IMR-90 (cell line): ENCODE data around the gene ACTN2. TPM values are rescaled to one million over a fixed set of nuclear protein-coding genes. Genes with fewer than 3 reads are reported as not detected.

Source experiments
- ATAC-seq: fragments of 200-7000 bp; cut with Tn5 transposase; 2 replicates; pipeline ENCODE4 v1.9.1; 2020; ENCODE audit warnings: low read depth, mild to moderate bottlenecking, moderate library complexity
- BruUV-seq: library from RNA; stranded (reverse); fragments of 400-500 nt; replicated peaks from 2 replicates; lab custom pipeline; 2021; lab: Mats Ljungman, UMichigan
- CTCF ChIA-PET: fragments of 300-600 bp; formaldehyde crosslinking; extraction: SDS; loops from one replicate; lab custom pipeline; 2021; ENCODE audit warnings: antibody characterized with exemption; lab: Yijun Ruan, JAX
- POLR2A ChIA-PET: fragments of 300-600 bp; sonication (Branson Sonifier 250); formaldehyde crosslinking; loops from one replicate; lab custom pipeline; 2022; ENCODE audit warnings: antibody characterized with exemption; ENCODE audit not compliant: unreplicated experiment; lab: Charles Lee
- DNase-seq: peaks from one replicate; pipeline ENCODE4 v3.0.0; 2013
- H2AFZ ChIP-seq: replicated peaks from 2 replicates; pipeline ENCODE3; 2013; ENCODE audit warnings: low read length, mild to moderate bottlenecking; ENCODE audit not compliant: poor library complexity
- H2AK5ac ChIP-seq: 2 replicates; pipeline ENCODE4 v1.6.1; 2013; ENCODE audit warnings: low read depth, low read length, inconsistent platforms
- H2AK9ac ChIP-seq: replicated peaks from 2 replicates; pipeline ENCODE3; 2013; ENCODE audit warnings: mild to moderate bottlenecking, low read depth, low read length, moderate library complexity; ENCODE audit not compliant: poor library complexity
- H2BK120ac ChIP-seq: 2 replicates; pipeline ENCODE4 v1.6.1; 2013; ENCODE audit warnings: low read depth, low read length, inconsistent platforms
- H2BK15ac ChIP-seq: 3 replicates; pipeline ENCODE4 v1.6.1; 2013; ENCODE audit warnings: low read depth, low read length, inconsistent platforms
- H2BK20ac ChIP-seq: 2 replicates; pipeline ENCODE4 v1.6.1; 2013; ENCODE audit warnings: low read depth, mild to moderate bottlenecking, inconsistent platforms, low read length, moderate library complexity
- H2BK5ac ChIP-seq: 2 replicates; pipeline ENCODE4 v1.6.1; 2013; ENCODE audit warnings: mild to moderate bottlenecking, low read depth, low read length, inconsistent platforms; ENCODE audit not compliant: poor library complexity, severe bottlenecking
- H3K14ac ChIP-seq: replicated peaks from 2 replicates; pipeline ENCODE4 v1.6.1; 2013; ENCODE audit warnings: low read depth, low read length, inconsistent platforms
- H3K18ac ChIP-seq: 2 replicates; pipeline ENCODE4 v1.6.1; 2013; ENCODE audit warnings: low read depth, low read length, control low read depth
- H3K23ac ChIP-seq: 2 replicates; pipeline ENCODE4 v1.6.1; 2013; ENCODE audit warnings: low read depth, low read length, inconsistent platforms
- H3K27ac ChIP-seq: 2 replicates; pipeline ENCODE4 v1.5.1; 2013; ENCODE audit warnings: mild to moderate bottlenecking, control low read depth, low read length; ENCODE audit not compliant: insufficient read depth
- H3K27me3 ChIP-seq: 2 replicates; pipeline ENCODE4 v1.6.1; 2013; ENCODE audit warnings: low read length; ENCODE audit not compliant: control insufficient read depth, insufficient read depth
- H3K36me3 ChIP-seq: 2 replicates; pipeline ENCODE4 v1.6.1; 2013; ENCODE audit warnings: low read length, mixed read lengths; ENCODE audit not compliant: control insufficient read depth, insufficient read depth
- H3K4ac ChIP-seq: 2 replicates; pipeline ENCODE4 v1.6.1; 2013; ENCODE audit warnings: low read depth, low read length, inconsistent platforms
- H3K4me1 ChIP-seq: 2 replicates; pipeline ENCODE4 v1.6.1; 2013; ENCODE audit warnings: low read length, mixed read lengths; ENCODE audit not compliant: control insufficient read depth, insufficient read depth
- H3K4me2 ChIP-seq: 2 replicates; pipeline ENCODE4 v1.6.1; 2013; ENCODE audit warnings: low read depth, mild to moderate bottlenecking, control low read depth, low read length, moderate library complexity
- H3K4me3 ChIP-seq: 2 replicates; pipeline ENCODE4 v1.5.1; 2013; ENCODE audit warnings: low read depth, mild to moderate bottlenecking, control low read depth, low read length, moderate library complexity; ENCODE audit not compliant: insufficient read depth
- H3K56ac ChIP-seq: 2 replicates; pipeline ENCODE4 v1.6.1; 2013; ENCODE audit warnings: low read length, inconsistent platforms; ENCODE audit not compliant: insufficient read depth; ENCODE audit errors: extremely low read depth
- H3K79me1 ChIP-seq, 2 experiments: 2 replicates each; pipeline ENCODE4 v1.6.1; 2013; ENCODE audit warnings: low read length in 2 of 2, inconsistent platforms in 1 of 2, low read depth in 1 of 2
- H3K9ac ChIP-seq: 2 replicates; pipeline ENCODE4 v1.6.1; 2013; ENCODE audit warnings: low read depth, low read length, control low read depth
- H3K9me1 ChIP-seq: 2 replicates; pipeline ENCODE4 v1.6.1; 2013; ENCODE audit warnings: low read length, inconsistent platforms; ENCODE audit not compliant: insufficient read depth
- H3K9me3 ChIP-seq: 2 replicates; pipeline ENCODE4 v1.6.1; 2013; ENCODE audit warnings: low read length; ENCODE audit not compliant: control insufficient read depth, insufficient read depth
- H4K20me1 ChIP-seq: 2 replicates; pipeline ENCODE4 v1.6.1; 2013; ENCODE audit warnings: low read length, inconsistent platforms; ENCODE audit not compliant: insufficient read depth
- H4K5ac ChIP-seq: 2 replicates; pipeline ENCODE4 v1.6.1; 2013; ENCODE audit warnings: mild to moderate bottlenecking, low read depth, low read length, control low read depth
- H4K8ac ChIP-seq, 2 experiments: 2 replicates each; pipeline ENCODE4 v1.6.1; 2013; ENCODE audit warnings: low read depth in 2 of 2, low read length in 2 of 2, control low read depth in 1 of 2, inconsistent platforms in 1 of 2
- H4K91ac ChIP-seq: 2 replicates; pipeline ENCODE4 v1.6.1; 2013; ENCODE audit warnings: low read depth, low read length, inconsistent platforms; ENCODE audit not compliant: insufficient read depth
- CEBPB ChIP-seq: IDR thresholded peaks from 2 replicates; pipeline ENCODE4 v1.6.1; 2012; ENCODE audit warnings: low read depth, low read length, improper control_type of control experiment
- CHD1 ChIP-seq: IDR thresholded peaks from 2 replicates; pipeline ENCODE4 v1.6.1; 2012; ENCODE audit warnings: low read depth, low read length, improper control_type of control experiment
- ELK1 ChIP-seq: fragments of 150-350 bp; IDR thresholded peaks from 2 replicates; pipeline ENCODE4 v1.6.1; 2016; ENCODE audit warnings: low read depth, mild to moderate bottlenecking, low read length, moderate library complexity, borderline replicate concordance
- FOS ChIP-seq: fragments of 150-350 bp; IDR thresholded peaks from 2 replicates; pipeline ENCODE4 v1.6.1; 2016; ENCODE audit warnings: low read depth, low read length
- MAFK ChIP-seq: IDR thresholded peaks from 2 replicates; pipeline ENCODE4 v1.6.1; 2012; ENCODE audit warnings: low read depth, low read length, improper control_type of control experiment
- MAZ ChIP-seq: IDR thresholded peaks from 2 replicates; pipeline ENCODE4 v1.6.1; 2012; ENCODE audit warnings: low read depth, mild to moderate bottlenecking, low read length, improper control_type of control experiment, moderate library complexity, borderline replicate concordance
- MXI1 ChIP-seq: IDR thresholded peaks from 2 replicates; pipeline ENCODE4 v1.6.1; 2012; ENCODE audit warnings: low read depth, mild to moderate bottlenecking, low read length, moderate library complexity, borderline replicate concordance
- NFE2L2 ChIP-seq: fragments of 150-350 bp; IDR thresholded peaks from 2 replicates; pipeline ENCODE4 v1.6.1; 2016; ENCODE audit warnings: low read depth, mild to moderate bottlenecking, low read length
- POLR2A ChIP-seq: IDR thresholded peaks from 2 replicates; pipeline ENCODE4 v1.6.1; 2012; ENCODE audit warnings: mild to moderate bottlenecking, low read depth, low read length
- RAD21 ChIP-seq: IDR thresholded peaks from 2 replicates; pipeline ENCODE4 v1.6.1; 2012; ENCODE audit warnings: low read length, improper control_type of control experiment
- RFX5 ChIP-seq: IDR thresholded peaks from 2 replicates; pipeline ENCODE4 v1.8.0; 2012; ENCODE audit warnings: low read depth, mild to moderate bottlenecking, low read length, moderate library complexity
- SMC3 ChIP-seq: fragments of 150-350 bp; IDR thresholded peaks from 2 replicates; pipeline ENCODE4 v1.6.1; 2016; ENCODE audit warnings: low read depth, mild to moderate bottlenecking, antibody characterized with exemption, low read length, moderate library complexity
- WGBS, 2 experiments: methylation state at CpG; one replicate each; pipeline versions ENCODE4 v1.1.5 to v1.1.7; 2013; ENCODE audit warnings: missing lambda C conversion rate in 2 of 2; ENCODE audit not compliant: insufficient read length in 1 of 2; ENCODE audit errors: extremely low coverage in 2 of 2; 5-methylcytosine and 5-hydroxymethylcytosine counted together
- dilution Hi-C: fragments of 300-500 bp; cut with HindIII; formaldehyde crosslinking; loops from one replicate; pipeline ENCODE4 v1.14.3; 2018; ENCODE audit warnings: low sequenced_read_pairs; ENCODE audit not compliant: unreplicated experiment
- in situ Hi-C: fragments of 300-500 bp; cut with MboI; formaldehyde crosslinking; loops from 3 replicates; pipeline ENCODE4 v1.14.3; 2019; ENCODE audit warnings: low sequenced_read_pairs, inconsistent platforms, mixed read lengths
- intact Hi-C: fragments of 100-400 bp; cut with micrococcal nuclease; formaldehyde crosslinking; loops from 2 replicates; pipeline ENCODE4 v1.10.0; 2022
- polyA plus RNA-seq, 3 experiments: library from polyadenylated mRNA; depleted of rRNA; stranded (reverse); fragments of >200 nt; gene quantifications; 2 replicates each; pipeline ENCODE4 v1.2.3, GENCODE V29; 2012; ENCODE audit warnings: low replicate concordance in 1 of 3
- total RNA-seq: library from RNA; depleted of rRNA; stranded (reverse); fragments of >200 nt; gene quantifications from 2 replicates; pipeline ENCODE4 v1.2.3, GENCODE V29; 2012

Gene ACTN2
- total and polyA plus RNA-seq, 2 of the 4 experiments (the other 2 are of a cell fraction): under 0.01 TPM; not detected in 1

DNA sequence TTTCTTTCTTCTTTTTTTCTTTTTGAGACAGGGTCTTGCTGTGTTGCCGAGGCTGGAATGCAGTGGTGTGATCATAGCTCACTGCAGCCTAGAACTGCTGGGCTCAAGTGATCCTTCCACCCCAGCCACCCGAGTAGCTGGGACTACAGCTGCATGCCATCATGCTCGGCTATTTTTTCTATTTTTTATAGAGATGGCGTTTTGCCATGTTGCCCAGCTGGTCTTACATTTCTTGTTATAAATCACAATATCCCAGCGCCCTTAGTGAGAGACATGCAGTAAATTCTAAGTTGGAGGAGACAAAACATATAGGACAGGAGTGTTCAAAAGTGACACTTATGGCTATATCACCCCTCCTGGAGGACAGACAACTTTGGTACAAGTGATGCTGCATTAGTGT, 31.3 kb upstream of the ACTN2 start:
- no TSS peak for BruUV-seq
- H2AK5ac ChIP-seq: no peak overlapping the region
- in situ Hi-C loops (no loop called here), intact Hi-C loops (no loop called here), dilution Hi-C loops (no loop called here)
- H4K91ac ChIP-seq: no peak overlapping the region
- H2BK120ac ChIP-seq: no peak overlapping the region
- H2AFZ ChIP-seq: no peak overlapping the region
- 0 out of 2 replicates have a peak, but pooled peaks cover 3% of the 10 kb centered on the region for H3K9me3 ChIP-seq
- H3K56ac ChIP-seq: no peak overlapping the region
- no CpG with 5 or more reads among the region's 5 CpGs for WGBS, 2 experiments
- H2AK9ac ChIP-seq: no peak overlapping the region
- no peak overlapping the region for H3K18ac ChIP-seq
- no peaks in the 10 kb centered on the region for H3K79me1 ChIP-seq
- ChIA-PET POLR2A (no interaction called here), CTCF (no interaction called here)
- H3K36me3 ChIP-seq: no peaks in the 10 kb centered on the region
- no peak overlapping the region for H4K5ac ChIP-seq
- no peak for DNase-seq
- H3K23ac ChIP-seq: no peak overlapping the region
- H3K4ac ChIP-seq: no peak overlapping the region
- H3K9ac ChIP-seq: no peak overlapping the region
- H4K8ac ChIP-seq: no peak overlapping the region
- no peaks in the 10 kb centered on the region for H3K4me1 ChIP-seq
- H2BK15ac ChIP-seq: no peak overlapping the region
- no peak for TF ChIP-seq FOS
- no peak for TF ChIP-seq MAFK
- TF ChIP-seq RFX5: no peak
- no peak for TF ChIP-seq MXI1
- TF ChIP-seq RAD21: no peak
- no peak for TF ChIP-seq CEBPB
- TF ChIP-seq SMC3: no peak
- no peak for TF ChIP-seq CHD1
- no peak for TF ChIP-seq NFE2L2
- TF ChIP-seq MAZ: no peak
- TF ChIP-seq ELK1: no peak
- TF ChIP-seq POLR2A: no peak
- no peaks in the 10 kb centered on the region for H4K20me1 ChIP-seq
- no peak overlapping the region for H3K14ac ChIP-seq
- no peak overlapping the region for H3K4me3 ChIP-seq
- H3K27me3 ChIP-seq: no peaks in the 10 kb centered on the region
- H3K9me1 ChIP-seq: no peaks in the 10 kb centered on the region
- no peak for ATAC-seq
- H3K27ac ChIP-seq: no peak overlapping the region
- no peak overlapping the region for H2BK20ac ChIP-seq
- no peak overlapping the region for H3K4me2 ChIP-seq
- no peak overlapping the region for H2BK5ac ChIP-seq
